Caco-2 (cell line): ENCODE data around the gene MYOF. TPM values are rescaled to one million over a fixed set of nuclear protein-coding genes. Genes with fewer than 3 reads are reported as not detected.

Experiments
- BruUV-seq: library from RNA; stranded (reverse); fragments of 400-500 nt; replicated peaks from 2 replicates; lab custom pipeline; 2021; lab: Mats Ljungman, UMichigan
- CTCF ChIA-PET: fragments of 300-600 bp; sonication (Branson Sonifier 250); formaldehyde crosslinking; loops from one replicate; lab custom pipeline; 2022; ENCODE audit warnings: antibody characterized with exemption; lab: Charles Lee
- POLR2A ChIA-PET: fragments of 300-600 bp; sonication (Branson Sonifier 250); formaldehyde crosslinking; loops from one replicate; lab custom pipeline; 2022; ENCODE audit warnings: antibody characterized with exemption; lab: Charles Lee
- DNase-seq, 2 experiments: peaks; one replicate each; pipeline versions ENCODE4 v3.0.0 to v3.0.0-alpha.2; 2020 to 2022
- H3K27me3 ChIP-seq: replicated peaks from 2 replicates; pipeline ENCODE4 v1.6.0; 2011; ENCODE audit warnings: low read length; ENCODE audit not compliant: control insufficient read depth, insufficient read depth
- H3K36me3 ChIP-seq: 2 replicates; pipeline ENCODE4 v1.5.1; 2011; ENCODE audit warnings: low read length; ENCODE audit not compliant: control insufficient read depth, insufficient read depth
- H3K4me1 ChIP-seq: fragments of 250-450 bp; sonication (Bioruptor Pico); 2 replicates; pipeline ENCODE4 v1.5.1; 2020; ENCODE audit warnings: mild to moderate bottlenecking
- H3K4me3 ChIP-seq: 2 replicates; pipeline ENCODE4 v1.5.1; 2011; ENCODE audit warnings: low read depth, mild to moderate bottlenecking, control low read depth, low read length
- H3K9me3 ChIP-seq: fragments of 250-450 bp; sonication (Bioruptor Pico); 2 replicates; pipeline ENCODE4 v1.5.1; 2020; ENCODE audit warnings: mild to moderate bottlenecking, moderate library complexity
- H3K27ac Mint-ChIP-seq: one replicate; pipeline ENCODE4 v1.8.0; 2022; ENCODE audit warnings: mixed read lengths; ENCODE audit not compliant: unreplicated experiment
- H3K27me3 Mint-ChIP-seq: one replicate; pipeline ENCODE4 v1.8.0; 2022; ENCODE audit warnings: mixed read lengths; ENCODE audit not compliant: insufficient read depth, unreplicated experiment
- H3K36me3 Mint-ChIP-seq: one replicate; pipeline ENCODE4 v1.8.0; 2022; ENCODE audit warnings: mild to moderate bottlenecking, mixed read lengths; ENCODE audit not compliant: insufficient read depth, unreplicated experiment
- H3K4me1 Mint-ChIP-seq: one replicate; pipeline ENCODE4 v1.8.0; 2022; ENCODE audit warnings: low read depth, mixed read lengths; ENCODE audit not compliant: unreplicated experiment
- H3K4me3 Mint-ChIP-seq: one replicate; pipeline ENCODE4 v1.8.0; 2022; ENCODE audit warnings: mild to moderate bottlenecking, moderate library complexity, mixed read lengths; ENCODE audit not compliant: unreplicated experiment
- H3K9me3 Mint-ChIP-seq: one replicate; pipeline ENCODE4 v1.8.0; 2022; ENCODE audit warnings: mixed read lengths; ENCODE audit not compliant: unreplicated experiment
- CTCF ChIP-seq, 2 experiments: fragments of 200-600 bp in 1 of 2; IDR thresholded peaks; 1 replicate in 1 of 2; 2 replicates in 1 of 2; pipeline versions ENCODE4 v1.5.1 to v1.8.0; 2011 to 2022; ENCODE audit warnings: antibody characterized with exemption in 1 of 2, control low read depth in 1 of 2, inconsistent platforms in 1 of 2, low read depth in 1 of 2, low read length in 1 of 2, mild to moderate bottlenecking in 1 of 2, moderate library complexity in 1 of 2; ENCODE audit not compliant: insufficient read depth in 1 of 2, severe bottlenecking in 1 of 2, unreplicated experiment in 1 of 2
- intact Hi-C: fragments of 100-400 bp; cut with micrococcal nuclease; formaldehyde crosslinking; loops from one replicate; pipeline ENCODE4 v1.10.0; 2022; ENCODE audit not compliant: unreplicated experiment
- total RNA-seq: library from RNA; stranded (reverse); gene quantifications from 2 replicates; pipeline ENCODE4 v1.2.3, GENCODE V29; 2022

Gene MYOF
- total RNA-seq, 1 experiment from 2014 or later = 148 TPM

GRCh38 chr10:93261089-93261488, 221.0 kb downstream of the MYOF start:
- Histone ChIP-seq H3K27me3 (no peaks in the 10 kb centered on the region), H3K36me3 (no peaks in the 10 kb centered on the region), H3K4me1 (no peaks in the 10 kb centered on the region), H3K4me3 (no peak overlapping the region), H3K9me3 (no peaks in the 10 kb centered on the region)
- H3K4me1 Mint-ChIP-seq = peaks cover 7% of the 10 kb centered on the region
- no peaks in the 10 kb centered on the region for H3K36me3 Mint-ChIP-seq
- H3K4me3 Mint-ChIP-seq = no peak overlapping the region
- DNase-seq = no peak
- no peaks in the 10 kb centered on the region for H3K27me3 Mint-ChIP-seq
- no peaks in the 10 kb centered on the region for H3K9me3 Mint-ChIP-seq
- CTCF ChIA-PET = no interaction called here
- POLR2A ChIA-PET = no interaction called here
- TF ChIP-seq CTCF (IDR thresholded peaks at IDR 0.05; ENCODE audit: insufficient read depth in 1 of 2, low read depth in 1 of 2, low read length in 1 of 2, severe bottlenecking in 1 of 2, unreplicated experiment in 1 of 2) = no peak
- intact Hi-C loops = no loop called here
- no TSS peak for BruUV-seq
- peak overlapping the region; percentile 7 for H3K27ac Mint-ChIP-seq

GRCh38 chr10:93259126-93259525, 223.0 kb downstream of the MYOF start:
- CTCF ChIA-PET = no interaction called here
- intact Hi-C loops = no loop called here

More at GRCh38 chr10:93259126-93259525, 223.0 kb downstream of the MYOF start:
- Mint-ChIP-seq H3K4me3 (no peak overlapping the region), H3K9me3 (no peaks in the 10 kb centered on the region), H3K4me1 (peaks cover 12% of the 10 kb centered on the region), H3K27ac (no peak overlapping the region), H3K27me3 (no peaks in the 10 kb centered on the region), H3K36me3 (no peaks in the 10 kb centered on the region)
- no peak for DNase-seq
- BruUV-seq = no TSS peak
- Histone ChIP-seq H3K9me3 (no peaks in the 10 kb centered on the region), H3K4me3 (no peak overlapping the region), H3K27me3 (no peaks in the 10 kb centered on the region), H3K36me3 (no peaks in the 10 kb centered on the region), H3K4me1 (peaks cover 2% of the 10 kb centered on the region)
- POLR2A ChIA-PET = no interaction called here
- no peak for TF ChIP-seq CTCF (IDR thresholded peaks at IDR 0.05; ENCODE audit: insufficient read depth in 1 of 2, low read depth in 1 of 2, low read length in 1 of 2, severe bottlenecking in 1 of 2, unreplicated experiment in 1 of 2)

Other genes starting within 250 kb of the MYOF start
- 64.5 and 65.3 TPM in 2 replicates for gene CEP55, start 14.3 kb upstream of the MYOF start, total RNA-seq
- gene FFAR4, start 84.3 kb upstream of the MYOF start, total RNA-seq = 2.5 and 2.7 TPM in 2 replicates
- gene RBP4, start 118.9 kb upstream of the MYOF start, total RNA-seq = 255 and 258 TPM in 2 replicates
- gene PDE6C, start 130.2 kb upstream of the MYOF start, total RNA-seq = not detected in 2 replicates
- 12.5 and 15.1 TPM in 2 replicates for gene FRA10AC1, start 220.3 kb upstream of the MYOF start, total RNA-seq